Mesenchymal stem cell (in vitro differentiated cells and primary cell): Measurements from ENCODE around the gene TMEM184A.
A peak's percentile ranks its signal among the peaks of the same experiment; 100 is the strongest.
"Not testable (repeated sequence)": the region's sequence is repeated elsewhere in the genome, so short reads cannot be mapped to it uniquely, and the experiment has no call there.

Experiments
- DNase-seq: peaks from one replicate; pipeline ENCODE4 v3.0.0-alpha.2; 2013
- H2AFZ ChIP-seq: one replicate; pipeline ENCODE4 v1.6.1; 2013; ENCODE audit warnings: low read depth, mild to moderate bottlenecking, control low read depth, inconsistent platforms, low read length, moderate library complexity
- H2AK5ac ChIP-seq: 2 replicates; pipeline ENCODE4 v1.6.1; 2013; ENCODE audit warnings: low read length, moderate library complexity, mild to moderate bottlenecking, inconsistent platforms; ENCODE audit not compliant: severe bottlenecking
- H2BK120ac ChIP-seq: one replicate; pipeline ENCODE4 v1.6.1; 2013; ENCODE audit warnings: low read depth, mild to moderate bottlenecking, inconsistent platforms, low read length, moderate library complexity
- H2BK12ac ChIP-seq, 2 experiments: one replicate each; pipeline ENCODE4 v1.6.1; 2013; ENCODE audit warnings: inconsistent platforms in 2 of 2, low read length in 2 of 2, mild to moderate bottlenecking in 2 of 2, moderate library complexity in 2 of 2, control low read depth in 1 of 2
- H2BK15ac ChIP-seq: one replicate; pipeline ENCODE4 v1.6.1; 2013; ENCODE audit warnings: mild to moderate bottlenecking, low read depth, inconsistent platforms; ENCODE audit not compliant: poor library complexity, severe bottlenecking
- H2BK5ac ChIP-seq: 2 replicates; pipeline ENCODE4 v1.6.1; 2013; ENCODE audit warnings: low read depth, mild to moderate bottlenecking, low read length, control low read depth, inconsistent platforms; ENCODE audit not compliant: poor library complexity, severe bottlenecking
- H3K14ac ChIP-seq, 2 experiments: one replicate each; pipeline ENCODE4 v1.6.1; 2013; ENCODE audit warnings: inconsistent platforms in 2 of 2, low read length in 2 of 2, control low read depth in 1 of 2, mild to moderate bottlenecking in 1 of 2, moderate library complexity in 1 of 2
- H3K18ac ChIP-seq, 2 experiments: one replicate each; pipeline ENCODE4 v1.6.1; 2013; ENCODE audit warnings: inconsistent platforms in 2 of 2, low read length in 2 of 2, control low read depth in 1 of 2, low read depth in 1 of 2, mild to moderate bottlenecking in 1 of 2
- H3K23ac ChIP-seq, 2 experiments: one replicate each; pipeline ENCODE4 v1.6.1; 2013; ENCODE audit warnings: inconsistent platforms in 2 of 2, low read length in 2 of 2, mild to moderate bottlenecking in 2 of 2, moderate library complexity in 2 of 2, control low read depth in 1 of 2
- H3K27ac ChIP-seq: 2 replicates; pipeline ENCODE4 v1.5.1; 2013; ENCODE audit warnings: mild to moderate bottlenecking, moderate library complexity, low read length, control low read depth, inconsistent platforms; ENCODE audit not compliant: poor library complexity, severe bottlenecking
- H3K27me3 ChIP-seq, 2 experiments: 2 replicates each; pipeline versions ENCODE4 v1.6.1 to v1.7.0; 2013; ENCODE audit warnings: low read length in 2 of 2, mild to moderate bottlenecking in 2 of 2, moderate library complexity in 2 of 2, control low read depth in 1 of 2, inconsistent platforms in 1 of 2; ENCODE audit not compliant: control insufficient read depth in 1 of 2, insufficient read depth in 1 of 2
- H3K36me3 ChIP-seq, 2 experiments: 2 replicates each; pipeline versions ENCODE4 v1.6.1 to v1.7.0; 2013; ENCODE audit warnings: low read length in 2 of 2, control low read depth in 1 of 2, inconsistent platforms in 1 of 2, low read depth in 1 of 2, mild to moderate bottlenecking in 1 of 2; ENCODE audit not compliant: insufficient read depth in 2 of 2, control insufficient read depth in 1 of 2
- H3K4ac ChIP-seq, 2 experiments: one replicate each; pipeline ENCODE4 v1.6.1; 2013; ENCODE audit warnings: inconsistent platforms in 2 of 2, low read length in 2 of 2, mild to moderate bottlenecking in 2 of 2, moderate library complexity in 2 of 2, control low read depth in 1 of 2, low read depth in 1 of 2
- H3K4me1 ChIP-seq: 2 replicates; pipeline ENCODE4 v1.6.1; 2013; ENCODE audit warnings: low read depth, low read length, control low read depth; ENCODE audit not compliant: control insufficient read depth, insufficient read depth
- H3K4me2 ChIP-seq: 2 replicates; pipeline ENCODE4 v1.6.1; 2013; ENCODE audit warnings: low read length, mild to moderate bottlenecking, inconsistent platforms; ENCODE audit not compliant: poor library complexity, severe bottlenecking
- H3K4me3 ChIP-seq, 2 experiments: 2 replicates each; pipeline versions ENCODE4 v1.5.1 to v1.7.0; 2013; ENCODE audit warnings: low read length in 2 of 2, mild to moderate bottlenecking in 2 of 2, control low read depth in 1 of 2, low read depth in 1 of 2; ENCODE audit not compliant: insufficient read depth in 1 of 2
- H3K79me1 ChIP-seq: replicated peaks from 2 replicates; pipeline ENCODE4 v1.6.1; 2013; ENCODE audit warnings: mild to moderate bottlenecking, control low read depth, low read length, inconsistent platforms; ENCODE audit not compliant: poor library complexity, severe bottlenecking
- H3K9ac ChIP-seq: 2 replicates; pipeline ENCODE4 v1.7.0; 2013; ENCODE audit warnings: mild to moderate bottlenecking, low read length, moderate library complexity
- H3K9me3 ChIP-seq: 2 replicates; pipeline ENCODE4 v1.7.0; 2013; ENCODE audit warnings: mild to moderate bottlenecking, low read length; ENCODE audit not compliant: control insufficient read depth
- H4K8ac ChIP-seq: one replicate; pipeline ENCODE4 v1.6.1; 2013; ENCODE audit warnings: inconsistent platforms, mild to moderate bottlenecking, low read length, moderate library complexity
- H4K91ac ChIP-seq: one replicate; pipeline ENCODE4 v1.6.1; 2013; ENCODE audit warnings: mild to moderate bottlenecking, low read length, inconsistent platforms
- WGBS: methylation state at CpG from one replicate; pipeline ENCODE4 v1.1.7; 2013; ENCODE audit warnings: mixed read lengths; 5-methylcytosine and 5-hydroxymethylcytosine counted together

TMEM184A gene

DNA sequence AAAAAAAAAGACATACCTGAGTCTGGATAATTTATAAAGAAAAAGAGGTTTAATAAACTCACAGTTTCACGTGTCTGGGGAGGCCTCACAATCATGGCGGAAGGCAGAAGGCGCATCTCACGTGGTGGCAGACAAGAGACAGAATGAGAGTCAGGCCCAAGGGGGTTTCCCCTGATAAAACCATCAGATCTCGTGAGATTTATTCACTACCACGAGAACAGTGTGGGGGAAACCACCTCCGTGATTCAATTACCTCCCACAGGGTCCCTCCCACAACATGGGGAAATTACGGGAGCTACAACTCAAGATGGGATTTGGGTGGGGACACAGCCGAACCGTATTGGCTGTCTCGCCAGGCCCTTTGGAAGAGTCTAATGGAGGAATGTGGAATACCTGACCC is 34.5 kb downstream of the TMEM184A start:
- Histone ChIP-seq H2BK5ac (no peak overlapping the region), H3K27me3 (peaks cover 0 to 29% of the 10 kb centered on the region in 2 experiments), H2BK12ac (no peak overlapping the region), H3K4ac (no peak overlapping the region), H4K8ac (no peak overlapping the region), H3K9ac (no peak overlapping the region), H3K18ac (no peak overlapping the region), H2BK120ac (no peak overlapping the region), H2AK5ac (no peak overlapping the region), H3K9me3 (peaks cover 7% of the 10 kb centered on the region), H2AFZ (no peak overlapping the region), H3K4me1 (peaks cover 12% of the 10 kb centered on the region), H3K79me1 (no peaks in the 10 kb centered on the region), H2BK15ac (no peak overlapping the region), H3K4me2 (no peak overlapping the region), H4K91ac (no peak overlapping the region), H3K36me3 (no peaks in the 10 kb centered on the region), H3K23ac (no peak overlapping the region), H3K4me3 (no peak overlapping the region), H3K14ac (no peak overlapping the region), H3K27ac (no peak overlapping the region)
- WGBS: 92% methylated on average over 11 of the region's 11 CpGs
- peak; percentile 46 for DNase-seq

- Histone ChIP-seq H3K36me3 (no peaks in the 10 kb centered on the region), H2BK15ac (peak overlapping the region; percentile 80), H2BK5ac (peak overlapping the region; percentile 9), H3K4me3 (no peak overlapping the region), H4K91ac (no peak overlapping the region), H3K23ac (no peak overlapping the region), H3K79me1 (no peaks in the 10 kb centered on the region), H3K27me3 (peaks cover 0 to 28% of the 10 kb centered on the region in 2 experiments), H2BK120ac (no peak overlapping the region), H3K9ac (no peak overlapping the region), H2AFZ (peak overlapping the region; percentile 6), H2BK12ac (peak overlapping the region; percentile 55 to 87), H3K4ac (peak overlapping the region in 1 of 2 experiments; percentile 95), H4K8ac (peak overlapping the region; percentile 83), H3K9me3 (peaks cover 7% of the 10 kb centered on the region), H3K27ac (peak overlapping the region; percentile 28), H3K4me1 (peaks cover 14% of the 10 kb centered on the region), H2AK5ac (no peak overlapping the region), H3K14ac (peak overlapping the region in 1 of 2 experiments; percentile 77), H3K18ac (peak overlapping the region; percentile 58 to 72), H3K4me2 (no peak overlapping the region)
- DNase-seq: peak; percentile 99
- 45% methylated on average over 27 of the region's 27 CpGs for WGBS
Observed at GRCh38 chr7:1520539-1521234, 35.3 kb downstream of the TMEM184A start.

DNA sequence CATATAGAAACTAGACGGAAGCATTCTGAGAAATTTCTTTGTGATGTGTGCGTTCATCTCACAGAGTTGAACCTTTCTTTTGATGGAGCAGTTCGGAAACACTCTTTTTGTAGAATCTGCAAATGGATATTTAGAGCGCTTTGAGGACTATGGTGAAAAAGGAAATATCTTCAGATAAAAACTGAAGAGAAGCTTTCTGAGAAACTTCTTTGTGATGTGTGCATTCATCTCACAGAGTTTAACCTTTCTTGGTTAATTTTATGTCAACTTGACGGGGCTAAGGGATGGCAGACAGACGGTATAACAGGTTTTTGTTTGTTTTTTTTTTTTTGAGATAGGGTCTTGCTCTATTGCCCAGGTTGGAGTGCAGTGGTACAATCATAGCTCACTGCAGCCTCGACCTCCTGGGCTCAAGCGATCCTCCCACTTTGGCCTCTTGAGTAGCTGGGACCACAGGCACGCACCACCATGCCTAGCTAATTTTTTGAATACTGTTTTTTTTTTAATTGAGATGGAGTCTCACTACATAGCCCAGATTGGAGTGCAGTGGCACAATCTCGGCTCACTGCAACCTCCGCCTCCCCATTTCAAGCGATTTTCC is 36.6 kb downstream of the TMEM184A start:
- H2BK15ac ChIP-seq, H3K9ac ChIP-seq, H4K91ac ChIP-seq, H2BK12ac ChIP-seq, H3K4ac ChIP-seq, H2AFZ ChIP-seq, H2BK120ac ChIP-seq, H2BK5ac ChIP-seq, H2AK5ac ChIP-seq, H3K14ac ChIP-seq, H3K9me3 ChIP-seq, H3K79me1 ChIP-seq, DNase-seq, H3K4me3 ChIP-seq, H3K4me2 ChIP-seq, H3K18ac ChIP-seq, H4K8ac ChIP-seq, H3K27ac ChIP-seq, H3K23ac ChIP-seq, H3K36me3 ChIP-seq: not testable (repeated sequence)
- H3K27me3 ChIP-seq: peaks cover 0 to 28% of the 10 kb centered on the region in 2 experiments
- H3K4me1 ChIP-seq: peaks cover 19% of the 10 kb centered on the region
- WGBS: 95% methylated on average over 12 of the region's 12 CpGs

GRCh38 chr7:1516586-1517251 is 39.3 kb downstream of the TMEM184A start:
- Histone ChIP-seq H3K4me3 (no peak overlapping the region), H3K9ac (no peak overlapping the region), H3K79me1 (no peaks in the 10 kb centered on the region), H3K27ac (no peak overlapping the region), H3K36me3 (no peaks in the 10 kb centered on the region), H3K4me2 (no peak overlapping the region), H2BK15ac (no peak overlapping the region), H2BK12ac (peak overlapping the region in 1 of 2 experiments; percentile 23), H3K18ac (no peak overlapping the region), H3K4ac (no peak overlapping the region), H4K8ac (no peak overlapping the region), H2BK5ac (no peak overlapping the region), H2BK120ac (no peak overlapping the region), H3K9me3 (peaks cover 7% of the 10 kb centered on the region), H3K14ac (no peak overlapping the region), H3K27me3 (peaks cover 0 to 8% of the 10 kb centered on the region in 2 experiments), H2AK5ac (no peak overlapping the region), H4K91ac (peak overlapping the region; percentile 34), H2AFZ (no peak overlapping the region), H3K23ac (no peak overlapping the region), H3K4me1 (peaks cover 35% of the 10 kb centered on the region)
- no peak for DNase-seq
- 90% methylated on average over 18 of the region's 18 CpGs for WGBS
